K562 (cell line): Measurements from ENCODE around the gene C19orf12. TPM values are rescaled to one million over a fixed set of nuclear protein-coding genes. Genes with fewer than 3 reads are reported as not detected.

Experiments used
- RAD21 ChIP-seq, 2 experiments: fragments of 250-450 bp in 1 of 2; fragments of 450-650 bp in 1 of 2; sonication (Bioruptor Pico) in 1 of 2; formaldehyde crosslinking in 1 of 2; IDR thresholded peaks in 1 of 2; conservative IDR thresholded peaks in 1 of 2; 2 replicates each; pipeline versions ENCODE4 v1.4.0 to v1.8.0; 2020 to 2022; ENCODE audit warnings: mild to moderate bottlenecking in 2 of 2, moderate library complexity in 1 of 2
- ZNF217 ChIP-seq: sonication (generic); formaldehyde crosslinking; IDR thresholded peaks from 2 replicates; pipeline ENCODE4 v1.8.0; 2022; ENCODE audit warnings: mild to moderate bottlenecking, missing genetic modification reagents
- polyA plus RNA-seq, 8 experiments: library from polyadenylated mRNA; depleted of rRNA in 4 of 8; stranded (reverse) in 5 of 8; unstranded in 3 of 8; fragments of >200 nt; fragmentation: Nextera tagmentation in 2 of 8; fragmentation: Illumina TruSeq in 1 of 8; extraction: Ambion mirVana in 2 of 8; extraction: Trizol in 1 of 8; gene quantifications; 2 replicates each; pipeline versions ENCODE4 v1.2.1 to v1.2.3, GENCODE V29; 2011 to 2014; ENCODE audit warnings: inconsistent platforms in 1 of 8, missing spikeins in 1 of 8
- total RNA-seq, 7 experiments: library from RNA; depleted of rRNA in 6 of 7; stranded (reverse); fragments of >200 nt in 6 of 7; fragmentation: Illumina TruSeq in 2 of 7; extraction: Trizol in 2 of 7; gene quantifications; 2 replicates each; pipeline versions ENCODE4 v1.2.1 to v1.2.3, GENCODE V29; 2011 to 2021; ENCODE audit warnings: low replicate concordance in 1 of 7
- TF ChIP-seq, protein P1 (sequence below): fragments of 200-600 bp; sonication (generic); IDR thresholded peaks from one replicate; pipeline ENCODE4 v1.6.1; 2012; ENCODE audit warnings: mild to moderate bottlenecking, low read depth, low read length, inconsistent platforms
- TF ChIP-seq, protein P2 (sequence below), 2 experiments: fragments of 450-650 bp; formaldehyde crosslinking in 1 of 2; IDR thresholded peaks; 2 replicates each; pipeline versions ENCODE4 v1.4.0 to v1.6.1; 2014 to 2020; ENCODE audit warnings: mild to moderate bottlenecking in 2 of 2, borderline replicate concordance in 1 of 2, low read depth in 1 of 2
- TF ChIP-seq, protein P3 (sequence below): fragments of 250-450 bp; sonication (Bioruptor Pico); IDR thresholded peaks from 2 replicates; pipeline ENCODE4 v1.9.0; 2021; ENCODE audit warnings: mild to moderate bottlenecking

Gene C19orf12
- total and polyA plus RNA-seq, 9 of the 15 experiments (the other 6 are each of a cell fraction or from before 2014, with no cell fraction given) = 1.9 to 14.5 (median 10.2) TPM

DNA sequence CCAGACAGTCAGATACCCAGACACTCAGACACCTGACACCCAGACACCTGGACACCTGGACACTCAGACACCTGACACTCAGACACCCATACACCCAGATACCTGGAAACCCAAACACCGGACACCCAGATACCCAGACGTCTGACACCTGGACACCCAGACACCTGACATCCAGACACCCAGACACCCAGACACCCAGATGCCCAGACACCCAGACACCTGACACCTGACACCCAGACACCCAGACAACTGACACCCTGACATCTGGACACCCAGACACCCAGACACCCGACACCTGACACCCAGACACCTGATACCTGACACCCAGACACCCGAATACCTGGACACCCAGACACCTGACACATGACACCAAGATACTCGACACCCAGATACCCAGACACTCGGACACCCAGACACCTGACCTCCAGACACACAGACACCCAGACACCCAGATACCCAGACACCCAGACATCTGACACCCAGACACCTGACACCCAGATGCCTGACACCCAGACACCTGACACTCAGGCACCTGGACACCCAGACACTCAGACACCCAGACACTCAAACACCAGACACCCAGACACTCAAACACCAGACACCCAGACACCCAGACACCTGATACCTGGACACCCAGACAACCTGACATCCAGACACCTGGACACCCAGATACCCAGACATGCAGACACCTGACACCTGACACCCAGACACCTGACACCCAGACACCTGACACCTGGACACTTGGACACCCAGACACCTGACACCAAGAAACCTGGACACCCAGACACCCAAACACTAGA, 19.1 kb downstream of the C19orf12 start (continued):
- TF ChIP-seq, protein P1, sequence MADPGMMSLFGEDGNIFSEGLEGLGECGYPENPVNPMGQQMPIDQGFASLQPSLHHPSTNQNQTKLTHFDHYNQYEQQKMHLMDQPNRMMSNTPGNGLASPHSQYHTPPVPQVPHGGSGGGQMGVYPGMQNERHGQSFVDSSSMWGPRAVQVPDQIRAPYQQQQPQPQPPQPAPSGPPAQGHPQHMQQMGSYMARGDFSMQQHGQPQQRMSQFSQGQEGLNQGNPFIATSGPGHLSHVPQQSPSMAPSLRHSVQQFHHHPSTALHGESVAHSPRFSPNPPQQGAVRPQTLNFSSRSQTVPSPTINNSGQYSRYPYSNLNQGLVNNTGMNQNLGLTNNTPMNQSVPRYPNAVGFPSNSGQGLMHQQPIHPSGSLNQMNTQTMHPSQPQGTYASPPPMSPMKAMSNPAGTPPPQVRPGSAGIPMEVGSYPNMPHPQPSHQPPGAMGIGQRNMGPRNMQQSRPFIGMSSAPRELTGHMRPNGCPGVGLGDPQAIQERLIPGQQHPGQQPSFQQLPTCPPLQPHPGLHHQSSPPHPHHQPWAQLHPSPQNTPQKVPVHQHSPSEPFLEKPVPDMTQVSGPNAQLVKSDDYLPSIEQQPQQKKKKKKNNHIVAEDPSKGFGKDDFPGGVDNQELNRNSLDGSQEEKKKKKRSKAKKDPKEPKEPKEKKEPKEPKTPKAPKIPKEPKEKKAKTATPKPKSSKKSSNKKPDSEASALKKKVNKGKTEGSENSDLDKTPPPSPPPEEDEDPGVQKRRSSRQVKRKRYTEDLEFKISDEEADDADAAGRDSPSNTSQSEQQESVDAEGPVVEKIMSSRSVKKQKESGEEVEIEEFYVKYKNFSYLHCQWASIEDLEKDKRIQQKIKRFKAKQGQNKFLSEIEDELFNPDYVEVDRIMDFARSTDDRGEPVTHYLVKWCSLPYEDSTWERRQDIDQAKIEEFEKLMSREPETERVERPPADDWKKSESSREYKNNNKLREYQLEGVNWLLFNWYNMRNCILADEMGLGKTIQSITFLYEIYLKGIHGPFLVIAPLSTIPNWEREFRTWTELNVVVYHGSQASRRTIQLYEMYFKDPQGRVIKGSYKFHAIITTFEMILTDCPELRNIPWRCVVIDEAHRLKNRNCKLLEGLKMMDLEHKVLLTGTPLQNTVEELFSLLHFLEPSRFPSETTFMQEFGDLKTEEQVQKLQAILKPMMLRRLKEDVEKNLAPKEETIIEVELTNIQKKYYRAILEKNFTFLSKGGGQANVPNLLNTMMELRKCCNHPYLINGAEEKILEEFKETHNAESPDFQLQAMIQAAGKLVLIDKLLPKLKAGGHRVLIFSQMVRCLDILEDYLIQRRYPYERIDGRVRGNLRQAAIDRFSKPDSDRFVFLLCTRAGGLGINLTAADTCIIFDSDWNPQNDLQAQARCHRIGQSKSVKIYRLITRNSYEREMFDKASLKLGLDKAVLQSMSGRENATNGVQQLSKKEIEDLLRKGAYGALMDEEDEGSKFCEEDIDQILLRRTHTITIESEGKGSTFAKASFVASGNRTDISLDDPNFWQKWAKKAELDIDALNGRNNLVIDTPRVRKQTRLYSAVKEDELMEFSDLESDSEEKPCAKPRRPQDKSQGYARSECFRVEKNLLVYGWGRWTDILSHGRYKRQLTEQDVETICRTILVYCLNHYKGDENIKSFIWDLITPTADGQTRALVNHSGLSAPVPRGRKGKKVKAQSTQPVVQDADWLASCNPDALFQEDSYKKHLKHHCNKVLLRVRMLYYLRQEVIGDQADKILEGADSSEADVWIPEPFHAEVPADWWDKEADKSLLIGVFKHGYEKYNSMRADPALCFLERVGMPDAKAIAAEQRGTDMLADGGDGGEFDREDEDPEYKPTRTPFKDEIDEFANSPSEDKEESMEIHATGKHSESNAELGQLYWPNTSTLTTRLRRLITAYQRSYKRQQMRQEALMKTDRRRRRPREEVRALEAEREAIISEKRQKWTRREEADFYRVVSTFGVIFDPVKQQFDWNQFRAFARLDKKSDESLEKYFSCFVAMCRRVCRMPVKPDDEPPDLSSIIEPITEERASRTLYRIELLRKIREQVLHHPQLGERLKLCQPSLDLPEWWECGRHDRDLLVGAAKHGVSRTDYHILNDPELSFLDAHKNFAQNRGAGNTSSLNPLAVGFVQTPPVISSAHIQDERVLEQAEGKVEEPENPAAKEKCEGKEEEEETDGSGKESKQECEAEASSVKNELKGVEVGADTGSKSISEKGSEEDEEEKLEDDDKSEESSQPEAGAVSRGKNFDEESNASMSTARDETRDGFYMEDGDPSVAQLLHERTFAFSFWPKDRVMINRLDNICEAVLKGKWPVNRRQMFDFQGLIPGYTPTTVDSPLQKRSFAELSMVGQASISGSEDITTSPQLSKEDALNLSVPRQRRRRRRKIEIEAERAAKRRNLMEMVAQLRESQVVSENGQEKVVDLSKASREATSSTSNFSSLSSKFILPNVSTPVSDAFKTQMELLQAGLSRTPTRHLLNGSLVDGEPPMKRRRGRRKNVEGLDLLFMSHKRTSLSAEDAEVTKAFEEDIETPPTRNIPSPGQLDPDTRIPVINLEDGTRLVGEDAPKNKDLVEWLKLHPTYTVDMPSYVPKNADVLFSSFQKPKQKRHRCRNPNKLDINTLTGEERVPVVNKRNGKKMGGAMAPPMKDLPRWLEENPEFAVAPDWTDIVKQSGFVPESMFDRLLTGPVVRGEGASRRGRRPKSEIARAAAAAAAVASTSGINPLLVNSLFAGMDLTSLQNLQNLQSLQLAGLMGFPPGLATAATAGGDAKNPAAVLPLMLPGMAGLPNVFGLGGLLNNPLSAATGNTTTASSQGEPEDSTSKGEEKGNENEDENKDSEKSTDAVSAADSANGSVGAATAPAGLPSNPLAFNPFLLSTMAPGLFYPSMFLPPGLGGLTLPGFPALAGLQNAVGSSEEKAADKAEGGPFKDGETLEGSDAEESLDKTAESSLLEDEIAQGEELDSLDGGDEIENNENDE = no peak
- TF ChIP-seq, protein P2, sequence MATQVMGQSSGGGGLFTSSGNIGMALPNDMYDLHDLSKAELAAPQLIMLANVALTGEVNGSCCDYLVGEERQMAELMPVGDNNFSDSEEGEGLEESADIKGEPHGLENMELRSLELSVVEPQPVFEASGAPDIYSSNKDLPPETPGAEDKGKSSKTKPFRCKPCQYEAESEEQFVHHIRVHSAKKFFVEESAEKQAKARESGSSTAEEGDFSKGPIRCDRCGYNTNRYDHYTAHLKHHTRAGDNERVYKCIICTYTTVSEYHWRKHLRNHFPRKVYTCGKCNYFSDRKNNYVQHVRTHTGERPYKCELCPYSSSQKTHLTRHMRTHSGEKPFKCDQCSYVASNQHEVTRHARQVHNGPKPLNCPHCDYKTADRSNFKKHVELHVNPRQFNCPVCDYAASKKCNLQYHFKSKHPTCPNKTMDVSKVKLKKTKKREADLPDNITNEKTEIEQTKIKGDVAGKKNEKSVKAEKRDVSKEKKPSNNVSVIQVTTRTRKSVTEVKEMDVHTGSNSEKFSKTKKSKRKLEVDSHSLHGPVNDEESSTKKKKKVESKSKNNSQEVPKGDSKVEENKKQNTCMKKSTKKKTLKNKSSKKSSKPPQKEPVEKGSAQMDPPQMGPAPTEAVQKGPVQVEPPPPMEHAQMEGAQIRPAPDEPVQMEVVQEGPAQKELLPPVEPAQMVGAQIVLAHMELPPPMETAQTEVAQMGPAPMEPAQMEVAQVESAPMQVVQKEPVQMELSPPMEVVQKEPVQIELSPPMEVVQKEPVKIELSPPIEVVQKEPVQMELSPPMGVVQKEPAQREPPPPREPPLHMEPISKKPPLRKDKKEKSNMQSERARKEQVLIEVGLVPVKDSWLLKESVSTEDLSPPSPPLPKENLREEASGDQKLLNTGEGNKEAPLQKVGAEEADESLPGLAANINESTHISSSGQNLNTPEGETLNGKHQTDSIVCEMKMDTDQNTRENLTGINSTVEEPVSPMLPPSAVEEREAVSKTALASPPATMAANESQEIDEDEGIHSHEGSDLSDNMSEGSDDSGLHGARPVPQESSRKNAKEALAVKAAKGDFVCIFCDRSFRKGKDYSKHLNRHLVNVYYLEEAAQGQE (IDR thresholded peaks at IDR 0.05; ENCODE audit: borderline replicate concordance) = no peak
- TF ChIP-seq, protein P2 (CRISPR knock-in tag; IDR thresholded peaks at IDR 0.05; ENCODE audit: low read depth) = no peak
- TF ChIP-seq, protein P3, sequence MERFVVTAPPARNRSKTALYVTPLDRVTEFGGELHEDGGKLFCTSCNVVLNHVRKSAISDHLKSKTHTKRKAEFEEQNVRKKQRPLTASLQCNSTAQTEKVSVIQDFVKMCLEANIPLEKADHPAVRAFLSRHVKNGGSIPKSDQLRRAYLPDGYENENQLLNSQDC (CRISPR knock-in tag) = no peak
- TF ChIP-seq RAD21 (CRISPR knock-in tag; conservative IDR thresholded peaks at IDR 0.05 in 1 of 2, IDR thresholded peaks at IDR 0.05 in 1 of 2) = no peak
- no peak for TF ChIP-seq ZNF217 (CRISPR knock-in tag)
